Testis (tissue), 2 donors: ENCODE measurements around the gene DRC3.

Source experiments
- CTCF ChIP-seq, 3 experiments: fragments of 450-650 bp in 2 of 3; fragments of 200-600 bp in 1 of 3; sonication (generic) in 1 of 3; IDR thresholded peaks; one replicate each; pipeline ENCODE4 v1.5.1; 2016 to 2019; ENCODE audit warnings: antibody characterized with exemption in 3 of 3, mild to moderate bottlenecking in 2 of 3, moderate library complexity in 1 of 3
- POLR2A ChIP-seq: fragments of 450-650 bp; IDR thresholded peaks from one replicate; pipeline ENCODE4 v1.6.1; 2017; ENCODE audit warnings: antibody characterized with exemption, mild to moderate bottlenecking, moderate library complexity

- no peak for TF ChIP-seq CTCF (IDR thresholded peaks at IDR 0.05)
- TF ChIP-seq POLR2A = no peak
Observed at GRCh38 chr17:17982801-17983200, 10.1 kb downstream of the DRC3 start.
